Measurements from ENCODE around the gene NEXN.
"Not testable (repeated sequence)": the region's sequence is repeated elsewhere in the genome, so short reads cannot be mapped to it uniquely, and the experiment has no call there.

NEXN gene

GRCh38 chr1:77905603-77906002 lies 17.2 kb downstream of the NEXN start:
- DNase-seq (ENCODE audit: low read depth in 1 of 2, low spot score in 1 of 2): no peak

- DNase-seq (ENCODE audit: low read depth in 1 of 2, low spot score in 1 of 2): no peak
Observed at GRCh38 chr1:77906019-77906545, 17.7 kb downstream of the NEXN start.

- DNase-seq (ENCODE audit: low read depth in 1 of 2, low spot score in 1 of 2): no peak
Observed at GRCh38 chr1:77906624-77907023, 18.2 kb downstream of the NEXN start.

GRCh38 chr1:77910116-77910515 lies 21.7 kb downstream of the NEXN start:
- DNase-seq (ENCODE audit: low read depth in 1 of 2, low spot score in 1 of 2): no peak

GRCh38 chr1:77918918-77919317 lies 30.5 kb downstream of the NEXN start:
- not testable (repeated sequence) for DNase-seq (ENCODE audit: low read depth in 1 of 2, low spot score in 1 of 2)

- DNase-seq (ENCODE audit: low read depth in 1 of 2, low spot score in 1 of 2): no peak
Observed at GRCh38 chr1:77925518-77925917, 37.1 kb downstream of the NEXN start.

- DNase-seq (ENCODE audit: low read depth in 1 of 2, low spot score in 1 of 2): no peak
Observed at GRCh38 chr1:77925956-77926355, 37.5 kb downstream of the NEXN start.

GRCh38 chr1:77926561-77927357 lies 38.3 kb downstream of the NEXN start:
- DNase-seq (ENCODE audit: low read depth in 1 of 2, low spot score in 1 of 2): no peak

- DNase-seq (ENCODE audit: low read depth in 1 of 2, low spot score in 1 of 2): no peak
Observed at GRCh38 chr1:77927414-77927813, 39.0 kb downstream of the NEXN start.

- no peak for DNase-seq (ENCODE audit: low read depth in 1 of 2, low spot score in 1 of 2)
Observed at GRCh38 chr1:77929806-77930205, 41.4 kb downstream of the NEXN start.

GRCh38 chr1:77938651-77939050 lies 50.2 kb downstream of the NEXN start:
- no peak for DNase-seq (ENCODE audit: low read depth in 1 of 2, low spot score in 1 of 2)

- no peak for DNase-seq (ENCODE audit: low read depth in 1 of 2, low spot score in 1 of 2)
Observed at GRCh38 chr1:77940921-77941570, 52.6 kb downstream of the NEXN start.

- no peak for DNase-seq (ENCODE audit: low read depth in 1 of 2, low spot score in 1 of 2)
Observed at GRCh38 chr1:77942400-77943140, 54.1 kb downstream of the NEXN start.

- DNase-seq (ENCODE audit: low read depth in 1 of 2, low spot score in 1 of 2): no peak
Observed at GRCh38 chr1:77945345-77945744, 56.9 kb downstream of the NEXN start.

- no peak for DNase-seq (ENCODE audit: low read depth in 1 of 2, low spot score in 1 of 2)
Observed at GRCh38 chr1:77948841-77949424, 60.5 kb downstream of the NEXN start.

- no peak for DNase-seq (ENCODE audit: low read depth in 1 of 2, low spot score in 1 of 2)
Observed at GRCh38 chr1:77950873-77951272, 62.4 kb downstream of the NEXN start.

GRCh38 chr1:77951328-77951727 lies 62.9 kb downstream of the NEXN start:
- no peak for DNase-seq (ENCODE audit: low read depth in 1 of 2, low spot score in 1 of 2)

GRCh38 chr1:77953907-77954306 lies 65.5 kb downstream of the NEXN start:
- no peak for DNase-seq (ENCODE audit: low read depth in 1 of 2, low spot score in 1 of 2)

GRCh38 chr1:77954521-77954920 lies 66.1 kb downstream of the NEXN start:
- no peak for DNase-seq (ENCODE audit: low read depth in 1 of 2, low spot score in 1 of 2)

GRCh38 chr1:77955709-77956108 lies 67.3 kb downstream of the NEXN start:
- DNase-seq (ENCODE audit: low read depth in 1 of 2, low spot score in 1 of 2): no peak

- DNase-seq (ENCODE audit: low read depth in 1 of 2, low spot score in 1 of 2): no peak
Observed at GRCh38 chr1:77956464-77956863, 68.0 kb downstream of the NEXN start.

All from activated CD4-positive, alpha-beta T cell treated with anti-CD3 and anti-CD28 coated beads, Interleukin-2, amount 50 U/mL, for 24 hours (primary cell).